ENCODE results near the gene GRM3. TPM values are rescaled to one million over a fixed set of nuclear protein-coding genes. Genes with fewer than 3 reads are reported as not detected.
A peak's percentile ranks its signal among the peaks of the same experiment; 100 is the strongest.

Gene GRM3
- total RNA-seq, 2 experiments from 2014 or later, result not detected

DNA sequence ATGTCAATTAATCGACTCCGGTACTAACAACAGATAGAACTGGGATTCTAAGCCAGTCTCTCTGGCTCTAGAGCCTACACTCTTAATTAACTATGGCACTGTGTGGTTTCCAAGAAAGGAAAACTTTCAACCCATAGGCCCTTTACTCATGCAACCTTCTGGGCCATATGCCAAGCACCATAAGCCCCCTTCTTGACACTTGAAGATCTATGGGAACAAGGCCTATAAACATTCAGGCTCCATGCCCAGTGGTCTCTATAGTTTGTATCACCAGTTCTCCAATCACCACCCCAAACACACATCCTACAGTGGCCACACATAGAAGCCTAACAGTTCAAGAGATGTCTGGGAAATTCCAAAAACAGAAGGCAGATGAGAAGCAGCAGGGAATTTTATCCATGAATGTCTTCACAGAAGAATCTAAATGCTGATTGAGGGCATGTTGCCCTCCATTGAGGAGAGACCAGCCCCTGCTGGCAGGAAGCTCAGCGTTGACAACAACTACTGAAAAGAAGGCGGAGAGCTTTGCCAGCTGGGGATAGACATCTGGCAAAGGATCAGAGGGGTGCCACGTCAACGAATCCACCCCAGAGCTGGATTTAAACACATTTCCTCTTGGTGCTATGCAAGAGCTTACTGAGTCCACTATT, 64.4 kb downstream of the GRM3 start:
- DNase-seq (ENCODE audit: low spot score), result no peak
- no peaks in the 10 kb centered on the region for H3K79me2 ChIP-seq (ENCODE audit: insufficient read depth, low read depth, low read length)
- no peak for TF ChIP-seq EZH2phosphoT487 (IDR thresholded peaks at IDR 0.05; ENCODE audit: borderline replicate concordance, low read depth, low read length)
- TF ChIP-seq, protein P1, sequence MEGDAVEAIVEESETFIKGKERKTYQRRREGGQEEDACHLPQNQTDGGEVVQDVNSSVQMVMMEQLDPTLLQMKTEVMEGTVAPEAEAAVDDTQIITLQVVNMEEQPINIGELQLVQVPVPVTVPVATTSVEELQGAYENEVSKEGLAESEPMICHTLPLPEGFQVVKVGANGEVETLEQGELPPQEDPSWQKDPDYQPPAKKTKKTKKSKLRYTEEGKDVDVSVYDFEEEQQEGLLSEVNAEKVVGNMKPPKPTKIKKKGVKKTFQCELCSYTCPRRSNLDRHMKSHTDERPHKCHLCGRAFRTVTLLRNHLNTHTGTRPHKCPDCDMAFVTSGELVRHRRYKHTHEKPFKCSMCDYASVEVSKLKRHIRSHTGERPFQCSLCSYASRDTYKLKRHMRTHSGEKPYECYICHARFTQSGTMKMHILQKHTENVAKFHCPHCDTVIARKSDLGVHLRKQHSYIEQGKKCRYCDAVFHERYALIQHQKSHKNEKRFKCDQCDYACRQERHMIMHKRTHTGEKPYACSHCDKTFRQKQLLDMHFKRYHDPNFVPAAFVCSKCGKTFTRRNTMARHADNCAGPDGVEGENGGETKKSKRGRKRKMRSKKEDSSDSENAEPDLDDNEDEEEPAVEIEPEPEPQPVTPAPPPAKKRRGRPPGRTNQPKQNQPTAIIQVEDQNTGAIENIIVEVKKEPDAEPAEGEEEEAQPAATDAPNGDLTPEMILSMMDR (conservative IDR thresholded peaks at IDR 0.05; ENCODE audit: low read length), result no peak
- no peak overlapping the region for H2AFZ ChIP-seq (ENCODE audit: low read length)
- H3K4me3 ChIP-seq (ENCODE audit: low read depth, low read length, poor library complexity, severe bottlenecking), result no peak overlapping the region
- no peaks in the 10 kb centered on the region for H3K4me1 ChIP-seq (ENCODE audit: insufficient read depth, low read length, poor library complexity, severe bottlenecking)
- no peaks in the 10 kb centered on the region for H3K9me3 ChIP-seq (ENCODE audit: low read length)
- no peaks in the 10 kb centered on the region for H3K36me3 ChIP-seq (ENCODE audit: insufficient read depth, low read length)
- H3K4me2 ChIP-seq (ENCODE audit: low read length), result no peak overlapping the region
- ChIA-PET CTCF (ENCODE audit: unreplicated experiment) (no interaction called here), POLR2A (no interaction called here)
- no peaks in the 10 kb centered on the region for H3K9me2 ChIP-seq (ENCODE audit: insufficient read depth, low read length)
- H4K20me1 ChIP-seq (ENCODE audit: insufficient read depth, low read length), result no peaks in the 10 kb centered on the region
- intact Hi-C loops (cut with micrococcal nuclease; ENCODE audit: unreplicated experiment), result no loop called here
- no peak overlapping the region for H3K27ac ChIP-seq (ENCODE audit: low read depth, low read length, poor library complexity, severe bottlenecking)
- BruUV-seq (replicated peaks), result no TSS peak

DNA sequence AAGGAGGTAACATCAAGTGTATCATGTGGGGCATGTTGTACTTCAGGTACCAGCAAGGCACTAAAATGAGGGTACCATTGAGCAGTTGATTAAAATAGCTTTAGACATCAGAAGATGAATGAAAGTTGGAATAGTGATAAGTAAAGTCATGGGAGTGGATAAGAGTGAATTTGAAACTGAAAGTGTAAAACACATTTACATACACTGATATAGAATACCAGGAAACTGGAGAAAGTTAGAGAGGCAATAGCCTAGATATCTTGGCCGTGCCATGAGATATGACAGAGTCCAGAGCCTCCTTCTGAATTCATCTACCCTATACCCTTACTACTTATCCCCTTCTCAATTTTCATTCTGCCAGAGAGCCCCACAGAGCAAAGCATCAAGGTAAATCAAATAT, 76.6 kb downstream of the GRM3 start:
- ChIA-PET POLR2A (no interaction called here), CTCF (ENCODE audit: unreplicated experiment) (no interaction called here)
- no peaks in the 10 kb centered on the region for H4K20me1 ChIP-seq (ENCODE audit: insufficient read depth, low read length)
- no peaks in the 10 kb centered on the region for H3K4me1 ChIP-seq (ENCODE audit: insufficient read depth, low read length, poor library complexity, severe bottlenecking)
- intact Hi-C loops (cut with micrococcal nuclease; ENCODE audit: unreplicated experiment), result no loop called here
- no peaks in the 10 kb centered on the region for H3K36me3 ChIP-seq (ENCODE audit: insufficient read depth, low read length)
- no peaks in the 10 kb centered on the region for H3K9me3 ChIP-seq (ENCODE audit: low read length)
- H3K27ac ChIP-seq (ENCODE audit: low read depth, low read length, poor library complexity, severe bottlenecking), result no peak overlapping the region
- no peak overlapping the region for H3K4me3 ChIP-seq (ENCODE audit: low read depth, low read length, poor library complexity, severe bottlenecking)
- TF ChIP-seq EZH2phosphoT487 (IDR thresholded peaks at IDR 0.05; ENCODE audit: borderline replicate concordance, low read depth, low read length), result no peak
- TF ChIP-seq, protein P1 (conservative IDR thresholded peaks at IDR 0.05; ENCODE audit: low read length), result no peak
- DNase-seq (ENCODE audit: low spot score), result no peak
- BruUV-seq (replicated peaks), result no TSS peak
- no peak overlapping the region for H3K4me2 ChIP-seq (ENCODE audit: low read length)
- no peaks in the 10 kb centered on the region for H3K79me2 ChIP-seq (ENCODE audit: insufficient read depth, low read depth, low read length)
- H2AFZ ChIP-seq (ENCODE audit: low read length), result no peak overlapping the region
- H3K9me2 ChIP-seq (ENCODE audit: insufficient read depth, low read length), result no peaks in the 10 kb centered on the region

DNA sequence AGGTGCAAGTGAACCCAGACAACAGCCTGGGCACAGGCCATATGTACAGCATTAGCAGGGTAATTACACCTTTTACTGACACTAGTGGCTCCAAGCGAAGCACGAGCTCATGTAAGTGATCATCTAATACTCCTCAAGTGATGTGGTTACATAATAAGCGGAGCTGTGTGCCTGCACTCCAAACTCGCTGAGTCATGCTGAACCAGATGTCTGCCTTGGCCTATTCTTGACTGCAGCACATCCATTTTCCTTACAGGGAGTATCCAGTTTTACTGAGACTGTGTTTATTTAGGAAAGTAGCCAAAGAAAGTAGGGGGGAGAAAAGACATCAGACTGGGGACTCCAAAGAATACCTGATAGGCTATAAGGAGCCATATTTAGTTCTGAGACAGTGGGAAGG, 90.1 kb downstream of the GRM3 start:
- TF ChIP-seq EZH2phosphoT487 (IDR thresholded peaks at IDR 0.05; ENCODE audit: borderline replicate concordance, low read depth, low read length), result no peak
- TF ChIP-seq, protein P1 (conservative IDR thresholded peaks at IDR 0.05; ENCODE audit: low read length), result no peak
- no peak overlapping the region for H3K27ac ChIP-seq (ENCODE audit: low read depth, low read length, poor library complexity, severe bottlenecking)
- POLR2A ChIA-PET, result no interaction called here
- H3K79me2 ChIP-seq (ENCODE audit: insufficient read depth, low read depth, low read length), result no peaks in the 10 kb centered on the region
- no peaks in the 10 kb centered on the region for H3K9me3 ChIP-seq (ENCODE audit: low read length)
- no TSS peak for BruUV-seq (replicated peaks)
- H3K9me2 ChIP-seq (ENCODE audit: insufficient read depth, low read length), result no peaks in the 10 kb centered on the region
- CTCF ChIA-PET (ENCODE audit: unreplicated experiment), result no interaction called here
- H3K4me1 ChIP-seq (ENCODE audit: insufficient read depth, low read length, poor library complexity, severe bottlenecking), result no peaks in the 10 kb centered on the region
- no peak overlapping the region for H3K4me3 ChIP-seq (ENCODE audit: low read depth, low read length, poor library complexity, severe bottlenecking)
- H4K20me1 ChIP-seq (ENCODE audit: insufficient read depth, low read length), result no peaks in the 10 kb centered on the region
- H3K4me2 ChIP-seq (ENCODE audit: low read length), result no peak overlapping the region
- intact Hi-C loops (cut with micrococcal nuclease; ENCODE audit: unreplicated experiment), result no loop called here
- no peak overlapping the region for H2AFZ ChIP-seq (ENCODE audit: low read length)
- DNase-seq (ENCODE audit: low spot score), result peak; percentile 27
- no peaks in the 10 kb centered on the region for H3K36me3 ChIP-seq (ENCODE audit: insufficient read depth, low read length)

Measured in OCI-LY7 (cell line).